H9 (cell line): ENCODE data around the gene CTIF. TPM values are rescaled to one million over a fixed set of nuclear protein-coding genes. Genes with fewer than 3 reads are reported as not detected.

Experiments
- DNase-seq: peaks from one replicate; pipeline ENCODE4 v3.0.0-alpha.2; 2017
- H2AFZ ChIP-seq: one replicate; pipeline ENCODE4 v1.6.1; 2013; ENCODE audit warnings: mild to moderate bottlenecking, low read length, control low read depth, moderate library complexity
- H2AK5ac ChIP-seq: 2 replicates; pipeline ENCODE4 v1.6.1; 2013; ENCODE audit warnings: low read length, control low read depth, mixed read lengths; ENCODE audit not compliant: insufficient read length
- H2BK120ac ChIP-seq: one replicate; pipeline ENCODE4 v1.6.1; 2013; ENCODE audit warnings: low read depth, mild to moderate bottlenecking, low read length, control low read depth, inconsistent platforms; ENCODE audit not compliant: poor library complexity, severe bottlenecking
- H2BK12ac ChIP-seq: 2 replicates; pipeline ENCODE4 v1.6.1; 2013; ENCODE audit warnings: low read length, control low read depth, mixed read lengths, low read depth; ENCODE audit not compliant: insufficient read length
- H2BK15ac ChIP-seq: 2 replicates; pipeline ENCODE4 v1.6.1; 2013; ENCODE audit warnings: low read depth, low read length, control low read depth
- H2BK20ac ChIP-seq: one replicate; pipeline ENCODE4 v1.6.1; 2013; ENCODE audit warnings: low read depth, mild to moderate bottlenecking, low read length, control low read depth, inconsistent platforms; ENCODE audit not compliant: poor library complexity, severe bottlenecking
- H2BK5ac ChIP-seq: 2 replicates; pipeline ENCODE4 v1.6.1; 2013; ENCODE audit warnings: low read length, control low read depth, mixed read lengths; ENCODE audit not compliant: insufficient read length
- H3K14ac ChIP-seq: 2 replicates; pipeline ENCODE4 v1.6.1; 2013; ENCODE audit warnings: low read length, control low read depth; ENCODE audit not compliant: insufficient read depth
- H3K18ac ChIP-seq: 2 replicates; pipeline ENCODE4 v1.6.1; 2013; ENCODE audit warnings: low read depth, mild to moderate bottlenecking, mixed read lengths, low read length, control low read depth; ENCODE audit not compliant: insufficient read length
- H3K23ac ChIP-seq: 2 replicates; pipeline ENCODE4 v1.6.1; 2013; ENCODE audit warnings: low read length, control low read depth, mixed read lengths, low read depth; ENCODE audit not compliant: insufficient read length
- H3K23me2 ChIP-seq: 2 replicates; pipeline ENCODE4 v1.6.1; 2013; ENCODE audit warnings: low read depth, mild to moderate bottlenecking, mixed read lengths, low read length, control low read depth; ENCODE audit not compliant: insufficient read length, poor library complexity, severe bottlenecking
- H3K27ac ChIP-seq: 2 replicates; pipeline ENCODE4 v1.5.1; 2013; ENCODE audit warnings: low read length, control low read depth, mixed read lengths, low read depth; ENCODE audit not compliant: insufficient read length
- H3K27me3 ChIP-seq: 2 replicates; pipeline ENCODE4 v1.6.1; 2013; ENCODE audit warnings: low read length, control low read depth, inconsistent platforms; ENCODE audit not compliant: insufficient read depth
- H3K4ac ChIP-seq: 2 replicates; pipeline ENCODE4 v1.6.1; 2013; ENCODE audit warnings: low read depth, mild to moderate bottlenecking, control low read depth, inconsistent platforms, low read length, moderate library complexity
- H3K4me1 ChIP-seq: 2 replicates; pipeline ENCODE4 v1.6.1; 2013; ENCODE audit warnings: low read length, control low read depth, inconsistent platforms; ENCODE audit not compliant: insufficient read depth
- H3K4me2 ChIP-seq: 2 replicates; pipeline ENCODE4 v1.6.1; 2013; ENCODE audit warnings: low read length, control low read depth, mixed read lengths; ENCODE audit not compliant: insufficient read length, insufficient read depth
- H3K56ac ChIP-seq: 2 replicates; pipeline ENCODE4 v1.6.1; 2013; ENCODE audit warnings: low read depth, mild to moderate bottlenecking, mixed read lengths, low read length, control low read depth; ENCODE audit not compliant: insufficient read length
- H3K79me1 ChIP-seq: 2 replicates; pipeline ENCODE4 v1.6.1; 2013; ENCODE audit warnings: low read depth, mild to moderate bottlenecking, moderate library complexity, low read length, control low read depth, inconsistent platforms; ENCODE audit not compliant: insufficient read depth, poor library complexity, severe bottlenecking
- H3K79me2 ChIP-seq: 2 replicates; pipeline ENCODE4 v1.6.1; 2013; ENCODE audit warnings: low read length, control low read depth, inconsistent platforms; ENCODE audit not compliant: insufficient read depth
- H3K9ac ChIP-seq: 2 replicates; pipeline ENCODE4 v1.6.1; 2013; ENCODE audit warnings: low read length, control low read depth, mixed read lengths; ENCODE audit not compliant: insufficient read length; ENCODE audit errors: extremely low read depth
- H3K9me3 ChIP-seq: one replicate; pipeline ENCODE4 v1.6.1; 2013; ENCODE audit warnings: low read depth, low read length, inconsistent platforms; ENCODE audit not compliant: control insufficient read depth
- H3T11ph ChIP-seq: one replicate; pipeline ENCODE4 v1.6.1; 2013; ENCODE audit warnings: mild to moderate bottlenecking, low read length, control low read depth, inconsistent platforms
- H4K20me1 ChIP-seq: one replicate; pipeline ENCODE4 v1.6.1; 2013; ENCODE audit not compliant: control insufficient read depth, insufficient read length, insufficient read depth
- H4K5ac ChIP-seq: 2 replicates; pipeline ENCODE4 v1.6.1; 2013; ENCODE audit warnings: low read depth, mild to moderate bottlenecking, mixed read lengths, low read length, control low read depth; ENCODE audit not compliant: insufficient read length
- H4K8ac ChIP-seq: replicated peaks from 2 replicates; pipeline ENCODE4 v1.6.1; 2013; ENCODE audit warnings: low read length, control low read depth, mixed read lengths, low read depth; ENCODE audit not compliant: insufficient read length
- H4K91ac ChIP-seq: 2 replicates; pipeline ENCODE4 v1.6.1; 2013; ENCODE audit warnings: low read depth, mild to moderate bottlenecking, moderate library complexity, mixed read lengths, low read length, control low read depth; ENCODE audit not compliant: insufficient read length
- H3K27ac Mint-ChIP-seq, 3 experiments: 2 replicates in 2 of 3; 3 replicates in 1 of 3; pipeline ENCODE4 v1.8.0; 2020 to 2021; ENCODE audit warnings: mixed read lengths in 3 of 3, mild to moderate bottlenecking in 1 of 3, moderate library complexity in 1 of 3
- H3K27me3 Mint-ChIP-seq: 2 replicates; pipeline ENCODE4 v1.8.0; 2021; ENCODE audit warnings: low read depth, mild to moderate bottlenecking, moderate library complexity, mixed read lengths
- H3K36me3 Mint-ChIP-seq, 3 experiments: 2 replicates in 2 of 3; 3 replicates in 1 of 3; pipeline ENCODE4 v1.8.0; 2020 to 2021; ENCODE audit warnings: low read depth in 3 of 3, mixed read lengths in 3 of 3; ENCODE audit not compliant: insufficient read depth in 1 of 3
- H3K4me1 Mint-ChIP-seq, 2 experiments: 2 replicates each; pipeline ENCODE4 v1.8.0; 2020; ENCODE audit warnings: mixed read lengths in 2 of 2
- H3K4me3 Mint-ChIP-seq, 2 experiments: 2 replicates in 1 of 2; 3 replicates in 1 of 2; pipeline ENCODE4 v1.8.0; 2020 to 2021; ENCODE audit warnings: mild to moderate bottlenecking in 2 of 2, mixed read lengths in 2 of 2, moderate library complexity in 1 of 2
- H3K9me3 Mint-ChIP-seq, 2 experiments: 2 replicates in 1 of 2; 3 replicates in 1 of 2; pipeline ENCODE4 v1.8.0; 2020; ENCODE audit warnings: mild to moderate bottlenecking in 2 of 2, mixed read lengths in 2 of 2, moderate library complexity in 1 of 2
- CTCF ChIP-seq: fragments of 200-600 bp; sonication (generic); conservative IDR thresholded peaks from 3 replicates; pipeline ENCODE4 v1.8.0; 2021; ENCODE audit warnings: antibody characterized with exemption, mild to moderate bottlenecking
- WGBS: extraction: QIAGEN DNeasy Blood & Tissue Kit; methylation state at CpG from one replicate; pipeline ENCODE4 v1.1.7; 2013; ENCODE audit warnings: missing lambda C conversion rate, low lambda C conversion rate, mixed read lengths; ENCODE audit not compliant: insufficient read length; ENCODE audit errors: extremely low coverage; 5-methylcytosine and 5-hydroxymethylcytosine counted together
- total RNA-seq: library from RNA; stranded (reverse); gene quantifications from 2 replicates; pipeline ENCODE4 v1.2.1, GENCODE V29; 2021

Gene CTIF
- total RNA-seq, 1 experiment from 2014 or later, result 15.8 TPM

- Histone ChIP-seq H4K20me1 (peaks cover 3% of the 10 kb centered on the region), H3K23me2 (no peaks in the 10 kb centered on the region), H2AFZ (no peak overlapping the region), H4K5ac (no peak overlapping the region), H2BK20ac (no peak overlapping the region), H2BK12ac (no peak overlapping the region), H3K9ac (no peak overlapping the region), H3K56ac (no peak overlapping the region), H2BK120ac (no peak overlapping the region), H3K18ac (no peak overlapping the region), H3K27me3 (no peaks in the 10 kb centered on the region), H3K4me2 (no peak overlapping the region), H3T11ph (no peak overlapping the region), H3K79me2 (no peaks in the 10 kb centered on the region), H2BK15ac (no peak overlapping the region), H3K79me1 (no peaks in the 10 kb centered on the region), H4K91ac (no peak overlapping the region), H4K8ac (no peak overlapping the region), H2AK5ac (no peak overlapping the region), H3K27ac (no peak overlapping the region), H3K9me3 (no peaks in the 10 kb centered on the region), H3K14ac (no peak overlapping the region; the same call in 1 of the 2 replicates), H3K4ac (no peak overlapping the region), H3K4me1 (no peaks in the 10 kb centered on the region), H3K23ac (no peak overlapping the region), H2BK5ac (no peak overlapping the region)
- no peak overlapping the region for H3K4me3 Mint-ChIP-seq
- H3K4me1 Mint-ChIP-seq, result peaks cover 2 to 5% of the 10 kb centered on the region in 2 experiments; a peak in 3 of 4 replicates
- TF ChIP-seq CTCF, result no peak
- peaks cover 0 to 2% (median 0%) of the 10 kb centered on the region in 3 experiments; a peak in 2 of 7 replicates for H3K36me3 Mint-ChIP-seq
- no peaks in the 10 kb centered on the region for H3K9me3 Mint-ChIP-seq
- WGBS, result no CpG with 5 or more reads among the region's 5 CpGs
- 0 out of 7 replicates have a peak overlapping the region, but pooled peaks of 1 of the 3 experiments have one; percentile 21 for H3K27ac Mint-ChIP-seq
- H3K27me3 Mint-ChIP-seq, result no peaks in the 10 kb centered on the region; the same call in 1 of the 2 replicates
- no peak for DNase-seq
These were observed 155.5 kb downstream of the CTIF start for GRCh38 chr18:48694295-48694694.
